AG04450 (cell line): ENCODE results near the gene ADGRG6. TPM values are rescaled to one million over a fixed set of nuclear protein-coding genes. Genes with fewer than 3 reads are reported as not detected.

ENCODE experiments used
- CTCF ChIA-PET: fragments of 300-600, 350-600 bp; formaldehyde crosslinking; extraction: SDS; loops from one replicate; lab custom pipeline; 2022; ENCODE audit warnings: antibody characterized with exemption, inconsistent platforms; lab: Charles Lee
- POLR2A ChIA-PET: fragments of 350-600 bp; formaldehyde crosslinking; extraction: SDS; loops from one replicate; lab custom pipeline; 2021; ENCODE audit warnings: antibody characterized with exemption, inconsistent platforms; lab: Yijun Ruan, JAX
- DNase-seq: peaks from one replicate; pipeline ENCODE4 v3.0.0-alpha.2; 2011; ENCODE audit warnings: low read depth, low spot score
- H3K27ac ChIP-seq: one replicate; pipeline ENCODE4 v1.5.1; 2012; ENCODE audit warnings: low read depth, low read length, control low read depth
- H3K27me3 ChIP-seq: one replicate; pipeline ENCODE4 v1.6.0; 2012; ENCODE audit warnings: low read length; ENCODE audit not compliant: control insufficient read depth, insufficient read depth
- H3K4me3 ChIP-seq: 2 replicates; pipeline ENCODE4 v1.5.1; 2011; ENCODE audit warnings: mild to moderate bottlenecking, low read depth, low read length, control low read depth
- H3K9me3 ChIP-seq: 2 replicates; pipeline ENCODE4 v1.5.1; 2012; ENCODE audit warnings: low read length; ENCODE audit not compliant: control insufficient read depth, insufficient read depth
- CTCF ChIP-seq: IDR thresholded peaks from 2 replicates; pipeline ENCODE4 v1.5.1; 2011; ENCODE audit warnings: low read depth, low read length, control low read depth, inconsistent platforms
- polyA plus RNA-seq: library from polyadenylated mRNA; depleted of rRNA; stranded (reverse); fragments of >200 nt; gene quantifications from 2 replicates; pipeline ENCODE4 v1.2.3, GENCODE V29; 2011

ADGRG6 gene
- polyA plus RNA-seq, 1 experiment, result 16.2 TPM

GRCh38 chr6:142481466-142481865 lies 179.7 kb downstream of the ADGRG6 start:
- POLR2A ChIA-PET, result interaction anchor here (0.5 kb wide), 1 partner anchor 12 kb away, joined by 7 read pairs; no protein-coding TSS in a partner anchor
- H3K27me3 ChIP-seq, result no peaks in the 10 kb centered on the region
- CTCF ChIA-PET, result interaction anchor here (1.5 kb wide), 1 partner anchor 9 kb away, joined by 7 read pairs; no protein-coding TSS in a partner anchor
- no peak for DNase-seq
- TF ChIP-seq CTCF, result no peak
- H3K4me3 ChIP-seq, result no peak overlapping the region
- no peak overlapping the region for H3K27ac ChIP-seq
- H3K9me3 ChIP-seq, result no peaks in the 10 kb centered on the region; the same call in 1 of the 2 replicates

- no peak overlapping the region for H3K4me3 ChIP-seq
- POLR2A ChIA-PET, result interaction anchor here (0.5 kb wide), 1 partner anchor 11 kb away, joined by 7 read pairs; no protein-coding TSS in a partner anchor
- CTCF ChIA-PET, result interaction anchor here (1.0 to 1.6 kb wide), 3 partner anchors 8 to 84 kb away, joined by 3 to 7 read pairs (median 6); no protein-coding TSS in a partner anchor
- H3K27me3 ChIP-seq, result no peaks in the 10 kb centered on the region
- no peak overlapping the region for H3K27ac ChIP-seq
- no peak for TF ChIP-seq CTCF
- DNase-seq, result no peak
- H3K9me3 ChIP-seq, result no peaks in the 10 kb centered on the region; the same call in 1 of the 2 replicates
Measured at GRCh38 chr6:142482249-142482648, 180.4 kb downstream of the ADGRG6 start.

- TF ChIP-seq CTCF, result no peak
- POLR2A ChIA-PET, result no interaction called here
- CTCF ChIA-PET, result interaction anchor here (0.6 to 1.6 kb wide), 4 partner anchors 8 to 83 kb away, joined by 3 to 6 read pairs (median 4); no protein-coding TSS in a partner anchor
- DNase-seq, result no peak
- no peak overlapping the region for H3K27ac ChIP-seq
- H3K27me3 ChIP-seq, result no peaks in the 10 kb centered on the region
- no peak overlapping the region for H3K4me3 ChIP-seq
- no peaks in the 10 kb centered on the region; the same call in 1 of the 2 replicates for H3K9me3 ChIP-seq
Measured at GRCh38 chr6:142482974-142483373, 181.2 kb downstream of the ADGRG6 start.

GRCh38 chr6:142485256-142485655 lies 183.4 kb downstream of the ADGRG6 start:
- no peaks in the 10 kb centered on the region; the same call in 1 of the 2 replicates for H3K9me3 ChIP-seq
- TF ChIP-seq CTCF, result no peak
- H3K27ac ChIP-seq, result peak overlapping the region; percentile 53
- H3K27me3 ChIP-seq, result no peaks in the 10 kb centered on the region
- H3K4me3 ChIP-seq, result no peak overlapping the region
- DNase-seq, result peak; percentile 45
- ChIA-PET POLR2A (no interaction called here), CTCF (interaction anchor here (1.5 kb wide), 1 partner anchor 10 kb away, joined by 6 read pairs; no protein-coding TSS in a partner anchor)

GRCh38 chr6:142489722-142490610 lies 188.2 kb downstream of the ADGRG6 start:
- Histone ChIP-seq H3K4me3 (no peak overlapping the region), H3K27me3 (no peaks in the 10 kb centered on the region), H3K9me3 (no peaks in the 10 kb centered on the region), H3K27ac (no peak overlapping the region)
- CTCF ChIA-PET, result interaction anchor here (0.6 to 1.2 kb wide), 2 partner anchors 15 to 443 kb away, joined by 3 to 4 read pairs; no protein-coding TSS in a partner anchor
- no peak for DNase-seq
- POLR2A ChIA-PET, result no interaction called here
- no peak for TF ChIP-seq CTCF
